ENCODE measurements around the gene GNG7.

- no peak for TF ChIP-seq CTCF (conservative IDR thresholded peaks at IDR 0.05)
- TF ChIP-seq ZFX (IDR thresholded peaks at IDR 0.05) = no peak
Measured at GRCh38 chr19:2569596-2570465, 132.7 kb downstream of the GNG7 start.

All from C4-2B (cell line).